ENCODE data around the gene GPATCH4.
"Not testable (repeated sequence)": the region's sequence is repeated elsewhere in the genome, so short reads cannot be mapped to it uniquely, and the experiment has no call there.

GPATCH4 gene

DNA sequence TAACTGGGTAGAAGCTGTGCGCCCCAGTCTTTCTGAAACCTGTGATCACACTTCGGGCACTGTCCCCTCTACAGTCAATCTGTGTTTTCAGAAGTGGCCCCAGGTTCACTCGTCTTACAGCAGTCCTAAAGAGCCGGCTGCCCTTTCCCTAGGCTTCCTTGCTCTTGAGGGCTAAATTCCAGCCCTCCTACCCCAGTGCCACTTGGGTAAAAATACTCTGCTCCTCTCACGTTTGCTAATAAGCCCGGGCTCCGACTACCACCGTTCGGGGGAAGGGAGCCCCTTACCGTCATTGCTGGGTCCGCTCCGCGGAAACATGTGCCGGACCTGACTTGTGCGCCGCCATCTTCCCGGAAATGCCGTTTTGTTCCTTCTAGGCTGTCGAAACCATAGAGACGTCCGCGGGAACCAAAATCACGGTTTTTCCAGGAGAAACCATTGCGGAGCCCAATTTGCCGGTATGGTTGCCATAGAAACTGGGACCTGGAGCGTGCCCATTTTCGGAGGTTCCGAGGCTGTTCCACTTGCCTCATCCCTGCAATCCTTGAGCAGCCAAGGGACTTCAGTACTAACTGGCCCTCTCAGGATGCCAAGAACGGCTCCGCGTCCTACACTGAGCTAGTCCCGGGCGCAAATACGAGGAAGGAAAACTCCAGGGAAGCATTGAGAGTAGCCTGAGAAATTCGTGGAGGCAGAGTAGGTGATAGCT is at the start of gene GPATCH4:
Gene GPATCH4, minus strand, starts transcription at position 358 of the 709 bp plus-strand sequence.
- DNase-seq (ENCODE audit: low read depth in 1 of 2, low spot score in 1 of 2): peak; percentile 59 to 64

- no peak for DNase-seq (ENCODE audit: low read depth in 1 of 2, low spot score in 1 of 2)
Observed at GRCh38 chr1:156648951-156649350, 47.7 kb upstream of the GPATCH4 start.

- no peak for DNase-seq (ENCODE audit: low read depth in 1 of 2, low spot score in 1 of 2)
Observed at GRCh38 chr1:156648496-156648895, 47.2 kb upstream of the GPATCH4 start.

DNA sequence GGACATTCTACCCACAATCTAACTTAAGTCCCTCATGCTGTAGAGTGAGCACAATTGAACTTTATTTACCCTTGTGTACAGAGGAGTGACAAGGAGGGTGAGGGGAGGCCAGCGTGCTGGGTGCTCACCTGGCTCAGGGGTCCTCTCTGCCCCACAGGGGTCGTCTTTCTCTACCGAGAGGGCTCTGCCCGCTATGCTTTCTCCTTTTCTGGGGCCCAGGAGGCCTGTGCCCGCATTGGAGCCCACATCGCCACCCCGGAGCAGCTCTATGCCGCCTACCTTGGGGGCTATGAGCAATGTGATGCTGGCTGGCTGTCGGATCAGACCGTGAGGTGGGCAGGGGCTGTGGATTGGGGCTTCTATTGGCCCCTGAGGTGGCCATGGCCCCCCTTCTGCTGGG is 46.1 kb upstream of the GPATCH4 start:
- no peak for DNase-seq (ENCODE audit: low read depth in 1 of 2, low spot score in 1 of 2)

DNA sequence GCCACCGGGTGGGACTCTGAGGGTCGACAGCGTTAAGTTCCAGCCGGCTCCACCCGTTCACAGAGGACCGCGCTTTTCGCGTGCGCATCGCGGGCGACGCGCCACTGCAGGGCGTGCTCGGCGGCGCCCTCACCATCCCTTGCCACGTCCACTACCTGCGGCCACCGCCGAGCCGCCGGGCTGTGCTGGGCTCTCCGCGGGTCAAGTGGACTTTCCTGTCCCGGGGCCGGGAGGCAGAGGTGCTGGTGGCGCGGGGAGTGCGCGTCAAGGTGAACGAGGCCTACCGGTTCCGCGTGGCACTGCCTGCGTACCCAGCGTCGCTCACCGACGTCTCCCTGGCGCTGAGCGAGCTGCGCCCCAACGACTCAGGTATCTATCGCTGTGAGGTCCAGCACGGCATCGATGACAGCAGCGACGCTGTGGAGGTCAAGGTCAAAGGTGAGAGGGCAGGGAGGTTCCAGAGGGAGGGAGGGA is 45.5 kb upstream of the GPATCH4 start:
- DNase-seq (ENCODE audit: low read depth in 1 of 2, low spot score in 1 of 2): no peak

DNA sequence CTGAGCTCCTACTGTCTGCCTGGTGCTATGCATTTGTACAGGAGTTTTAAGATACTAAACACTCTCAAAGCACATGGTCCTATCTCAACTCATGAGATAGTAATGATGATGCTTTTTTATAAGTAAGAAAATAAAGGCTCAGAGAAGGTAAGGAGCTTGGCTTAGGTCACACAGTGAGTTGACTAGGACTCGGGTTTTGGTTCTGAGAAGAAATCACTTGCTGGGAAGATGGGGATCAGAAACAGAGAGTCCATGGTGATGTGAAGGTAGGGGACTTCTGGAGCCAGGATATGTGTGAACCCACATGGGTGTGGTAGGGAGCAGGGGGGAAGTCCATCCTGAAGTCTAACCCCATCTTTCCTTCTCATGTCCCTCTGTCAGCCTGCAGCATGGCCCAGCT is 44.4 kb upstream of the GPATCH4 start:
- DNase-seq (ENCODE audit: low read depth in 1 of 2, low spot score in 1 of 2): no peak

DNA sequence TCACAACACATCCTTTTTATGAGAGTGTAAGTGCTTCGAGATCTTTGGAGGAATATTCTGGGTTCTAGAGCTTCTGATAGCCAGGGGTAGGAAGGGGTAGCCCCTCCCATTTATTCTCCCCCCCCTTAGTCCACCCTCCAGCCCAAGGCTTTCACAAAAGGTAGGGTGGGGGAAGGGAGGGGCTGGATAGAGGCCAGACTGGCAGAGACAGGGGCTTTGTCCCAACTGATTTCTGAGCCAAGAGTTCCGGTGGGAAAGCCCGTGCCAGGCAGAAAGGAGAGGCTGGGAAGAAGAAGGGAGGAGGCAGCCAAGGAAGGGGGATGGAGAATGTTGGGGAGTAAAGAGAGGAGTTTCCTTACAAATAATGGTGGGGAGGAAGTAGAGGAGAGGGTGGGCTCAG is 43.8 kb upstream of the GPATCH4 start:
- no peak for DNase-seq (ENCODE audit: low read depth in 1 of 2, low spot score in 1 of 2)

- no peak for DNase-seq (ENCODE audit: low read depth in 1 of 2, low spot score in 1 of 2)
Observed at GRCh38 chr1:156644640-156645039, 43.4 kb upstream of the GPATCH4 start.

- no peak for DNase-seq (ENCODE audit: low read depth in 1 of 2, low spot score in 1 of 2)
Observed at GRCh38 chr1:156644146-156644545, 42.9 kb upstream of the GPATCH4 start.

DNA sequence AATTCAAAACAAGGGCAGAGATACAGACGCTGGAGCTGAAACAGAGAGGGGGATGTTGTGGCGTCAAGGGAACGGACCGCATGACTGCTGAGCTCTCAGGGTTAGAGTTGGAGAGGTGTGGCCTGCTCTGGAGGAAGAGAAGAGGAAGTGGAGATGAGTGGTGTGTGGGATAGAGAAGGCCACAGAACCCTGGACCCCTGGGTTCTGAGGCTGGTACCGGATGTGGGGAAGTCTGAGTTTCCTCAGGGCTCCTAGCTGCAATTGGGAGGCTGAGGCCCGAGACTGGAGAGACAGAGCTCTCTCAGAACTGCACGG is 42.5 kb upstream of the GPATCH4 start:
- DNase-seq (ENCODE audit: low read depth in 1 of 2, low spot score in 1 of 2): no peak

DNA sequence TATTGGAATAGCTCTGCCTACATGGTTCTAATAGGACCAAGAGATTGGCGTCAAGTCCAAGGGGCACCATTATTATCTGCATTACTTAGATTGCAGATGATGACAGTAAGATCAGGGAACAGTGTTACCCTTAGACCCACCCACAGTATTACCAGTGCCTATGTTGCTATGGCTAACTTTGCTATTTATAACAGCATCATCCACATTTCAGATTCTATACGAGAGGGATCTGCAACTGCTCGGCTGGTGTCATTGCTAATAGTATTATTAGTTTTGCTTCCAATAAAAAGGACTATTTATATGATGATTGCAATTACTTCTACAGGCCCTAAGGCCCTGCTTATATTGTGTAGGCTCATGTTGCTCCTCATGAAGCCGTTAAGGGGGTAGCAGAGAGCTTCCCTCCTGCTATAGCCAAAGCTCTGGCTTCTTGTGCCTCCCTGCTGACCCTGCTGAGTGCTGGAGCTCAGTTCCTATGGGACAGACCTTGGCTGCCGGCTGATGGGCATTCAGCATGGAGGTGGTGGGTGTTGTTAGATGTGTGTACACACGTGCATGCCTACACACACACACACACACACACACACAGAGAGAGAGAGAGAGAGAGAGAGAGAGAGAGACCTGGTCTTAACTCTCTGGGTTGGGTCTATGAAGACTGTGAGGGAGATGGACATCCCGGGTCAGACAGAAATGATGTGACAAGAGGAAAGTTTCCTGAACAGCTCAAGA is 41.9 kb upstream of the GPATCH4 start:
- DNase-seq (ENCODE audit: low read depth in 1 of 2, low spot score in 1 of 2): no peak

DNA sequence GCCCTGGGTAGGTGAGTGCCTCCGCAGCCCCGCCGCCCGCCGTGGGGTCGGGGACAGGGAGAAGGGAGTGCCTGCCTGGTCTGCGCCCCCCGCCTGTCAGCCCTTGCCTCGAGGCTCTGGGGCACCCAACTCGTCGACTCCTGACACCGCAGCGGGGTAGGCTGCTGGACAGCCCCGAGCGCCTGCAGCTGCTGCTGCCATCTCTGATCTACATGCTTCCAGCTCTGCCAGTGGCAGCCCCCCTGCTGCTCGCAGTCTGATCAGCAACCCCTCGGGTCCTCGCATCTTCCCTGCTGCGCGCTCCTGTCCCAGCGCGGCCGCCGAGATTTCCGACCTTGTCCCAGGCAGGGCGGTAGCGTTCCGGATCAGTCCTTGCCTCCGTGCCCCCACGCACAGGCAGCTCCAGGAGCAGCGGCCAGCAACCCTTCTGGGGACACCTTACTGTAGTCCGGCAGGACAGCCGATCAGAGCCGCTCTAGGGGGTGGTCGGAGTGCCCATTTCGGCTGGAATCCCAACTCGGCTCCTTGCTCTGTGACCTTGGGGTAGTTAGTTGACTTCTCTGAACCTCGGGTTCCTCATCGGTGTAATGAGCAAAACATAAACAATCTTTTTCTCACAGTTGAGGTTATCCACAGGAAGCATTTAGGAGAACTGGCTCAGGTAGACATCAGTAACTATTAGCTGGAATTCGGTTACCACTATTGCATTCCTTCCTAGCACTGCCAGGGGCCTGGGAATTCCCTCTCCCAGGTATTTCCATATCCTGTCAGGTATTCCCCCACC is 41.2 kb upstream of the GPATCH4 start:
- DNase-seq (ENCODE audit: low read depth in 1 of 2, low spot score in 1 of 2): no peak

DNA sequence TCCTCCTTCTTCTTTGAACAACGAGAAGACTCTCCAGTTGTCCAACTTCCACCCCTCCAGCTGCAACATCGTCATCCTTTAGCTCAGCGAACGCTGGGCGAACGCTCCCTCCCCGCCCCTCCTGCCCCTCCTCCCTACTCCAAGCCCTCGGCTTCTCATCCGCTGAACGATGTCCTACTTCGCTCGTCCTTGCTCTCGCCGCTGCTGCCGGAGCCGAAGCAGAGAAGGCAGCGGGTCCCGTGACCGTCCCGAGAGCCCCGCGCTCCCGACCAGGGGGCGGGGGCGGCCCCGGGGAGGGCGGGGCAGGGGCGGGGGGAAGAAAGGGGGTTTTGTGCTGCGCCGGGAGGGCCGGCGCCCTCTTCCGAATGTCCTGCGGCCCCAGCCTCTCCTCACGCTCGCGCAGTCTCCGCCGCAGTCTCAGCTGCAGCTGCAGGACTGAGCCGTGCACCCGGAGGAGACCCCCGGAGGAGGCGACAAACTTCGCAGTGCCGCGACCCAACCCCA is 40.5 kb upstream of the GPATCH4 start, which contains the start of gene BCAN:
Gene BCAN, plus strand, starts transcription at position 357 of the 504 bp plus-strand sequence. CDS start 3,938 bp downstream, outside the sequence.
- DNase-seq (ENCODE audit: low read depth in 1 of 2, low spot score in 1 of 2): no peak

DNA sequence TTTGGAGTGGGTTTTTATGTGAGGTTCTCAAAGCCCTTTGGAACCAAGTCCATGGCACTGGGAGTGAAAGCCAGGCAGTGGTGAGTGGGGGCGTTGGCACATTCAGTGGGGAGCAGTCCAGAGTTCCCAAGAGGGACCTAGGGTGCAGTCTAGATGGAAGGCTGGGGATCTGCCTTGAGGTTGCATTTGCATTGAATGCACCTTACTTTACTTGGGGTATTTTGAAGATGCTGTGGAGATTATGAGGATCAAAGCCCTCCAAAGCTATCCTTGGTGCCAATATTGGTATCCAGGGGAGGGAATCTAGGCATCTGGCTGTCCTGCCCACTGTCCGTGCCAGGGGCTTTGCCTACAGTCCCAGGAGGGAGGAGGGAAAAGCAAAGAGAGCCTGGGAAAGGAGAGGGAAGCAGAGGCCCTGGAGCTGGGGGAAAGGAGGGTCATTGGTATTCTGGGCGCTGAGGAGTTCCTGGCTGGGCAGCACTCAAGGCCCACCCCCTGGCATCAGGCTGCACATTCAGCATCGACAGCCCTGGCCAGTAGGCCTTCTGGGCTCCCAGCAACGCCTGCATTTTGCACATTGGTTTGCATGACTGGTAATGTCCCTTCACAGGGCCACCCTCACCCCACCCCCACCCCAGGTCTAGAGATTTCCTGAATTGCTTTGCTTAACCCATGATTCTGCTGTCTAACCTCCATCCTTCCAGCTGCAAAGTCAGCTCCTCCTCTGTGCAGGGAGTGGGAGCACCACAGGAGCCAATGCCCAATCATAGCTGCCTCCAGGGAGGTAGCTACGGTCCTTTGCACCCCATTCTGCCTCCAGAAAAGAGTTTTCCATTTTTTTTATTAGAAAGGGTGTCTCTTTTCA is 39.8 kb upstream of the GPATCH4 start:
- DNase-seq (ENCODE audit: low read depth in 1 of 2, low spot score in 1 of 2): no peak

GRCh38 chr1:156639601-156640101 is 38.4 kb upstream of the GPATCH4 start:
- no peak for DNase-seq (ENCODE audit: low read depth in 1 of 2, low spot score in 1 of 2)

DNA sequence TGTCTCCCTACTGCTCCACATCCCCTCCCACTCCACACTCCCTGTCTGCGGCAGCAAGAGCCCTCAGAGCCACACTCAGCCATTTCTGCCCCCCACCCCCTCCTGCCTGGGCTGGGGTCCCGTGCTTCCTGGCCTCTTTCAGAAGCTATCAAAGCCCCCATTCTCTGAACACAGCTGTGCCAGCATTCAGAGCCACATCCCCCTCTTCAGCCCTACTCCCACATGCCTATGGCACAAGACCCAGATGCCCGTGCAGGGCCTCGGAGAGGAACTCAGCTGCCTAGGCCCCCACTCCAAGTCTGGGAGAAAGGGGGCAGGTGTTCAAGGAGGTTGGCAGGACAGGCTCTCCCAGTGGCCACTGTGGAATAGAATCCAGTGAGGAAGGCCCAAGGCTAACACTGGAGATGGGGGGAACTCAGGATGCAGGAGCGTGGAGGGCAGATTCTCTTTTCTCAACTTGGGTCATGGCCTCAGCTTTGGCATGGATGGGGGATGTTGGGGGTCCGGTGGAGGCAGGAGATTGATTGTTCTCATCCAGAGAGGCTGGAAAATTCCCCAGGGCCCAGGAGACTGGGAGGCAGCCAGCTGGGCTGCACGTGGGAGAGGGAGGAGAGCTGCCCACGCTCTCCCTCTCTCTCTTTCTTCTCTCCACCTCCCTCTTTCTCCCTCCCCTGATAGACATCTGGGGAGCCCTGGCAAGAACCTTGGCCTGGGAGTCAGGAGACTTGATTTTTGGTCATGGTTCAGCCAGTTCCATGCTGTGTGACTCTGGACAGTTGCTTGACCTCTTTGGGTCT is 37.1 kb upstream of the GPATCH4 start:
- no peak for DNase-seq (ENCODE audit: low read depth in 1 of 2, low spot score in 1 of 2)

GRCh38 chr1:156632355-156632754 is 31.1 kb upstream of the GPATCH4 start:
- DNase-seq (ENCODE audit: low read depth in 1 of 2, low spot score in 1 of 2): no peak

DNA sequence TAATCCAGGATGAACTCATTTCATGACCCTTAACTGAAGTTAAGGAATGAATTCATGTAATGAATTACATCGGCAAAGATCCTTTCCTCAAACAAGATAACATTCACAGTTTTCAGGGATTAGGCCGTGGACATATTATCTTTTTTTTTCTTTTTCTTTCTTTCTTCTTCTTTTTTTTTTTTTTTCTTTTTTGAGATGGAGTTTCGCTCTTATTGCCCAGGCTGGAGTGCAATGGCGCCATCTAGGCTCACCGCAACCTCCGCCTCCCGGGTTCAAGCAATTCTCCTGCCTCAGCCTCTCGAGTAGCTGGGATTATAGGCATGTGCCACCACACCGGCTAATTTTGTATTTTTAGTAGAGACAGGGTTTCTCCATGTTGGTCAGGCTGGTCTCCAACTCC is 29.9 kb upstream of the GPATCH4 start:
- not testable (repeated sequence) for DNase-seq (ENCODE audit: low read depth in 1 of 2, low spot score in 1 of 2)

- DNase-seq (ENCODE audit: low read depth in 1 of 2, low spot score in 1 of 2): no peak
Observed at GRCh38 chr1:156629823-156630449, 28.7 kb upstream of the GPATCH4 start.

Data from stimulated activated CD4-positive, alpha-beta T cell treated with anti-CD3 and anti-CD28 coated beads, Interleukin-15, amount 100 ng/mL, for 1 hour (primary cell).